Stimulated activated CD4-positive, alpha-beta T cell treated with anti-CD3 and anti-CD28 coated beads, Interleukin-4, amount 100 ng/mL, for 24 hours (primary cell): ENCODE results near the gene UQCC5.

Experiments
- DNase-seq: peaks from one replicate; pipeline ENCODE4 v3.0.0-alpha.2; 2020

The UQCC5 gene

GRCh38 chr3:52574056-52574965 lies 37.9 kb downstream of the UQCC5 start:
- no peak for DNase-seq
